HL-60/S4 treated with phorbol 12-myristate 13-acetate at 8.2 ng/mL for 4 days and 3 days (cell line): ENCODE measurements around the gene FES.

ENCODE experiments used
- in situ Hi-C: fragments of 300-500 bp; cut with MboI; formaldehyde crosslinking; loops from 2 replicates; pipeline ENCODE4 v1.15.0; 2022; ENCODE audit warnings: low sequenced_read_pairs

The FES gene

DNA sequence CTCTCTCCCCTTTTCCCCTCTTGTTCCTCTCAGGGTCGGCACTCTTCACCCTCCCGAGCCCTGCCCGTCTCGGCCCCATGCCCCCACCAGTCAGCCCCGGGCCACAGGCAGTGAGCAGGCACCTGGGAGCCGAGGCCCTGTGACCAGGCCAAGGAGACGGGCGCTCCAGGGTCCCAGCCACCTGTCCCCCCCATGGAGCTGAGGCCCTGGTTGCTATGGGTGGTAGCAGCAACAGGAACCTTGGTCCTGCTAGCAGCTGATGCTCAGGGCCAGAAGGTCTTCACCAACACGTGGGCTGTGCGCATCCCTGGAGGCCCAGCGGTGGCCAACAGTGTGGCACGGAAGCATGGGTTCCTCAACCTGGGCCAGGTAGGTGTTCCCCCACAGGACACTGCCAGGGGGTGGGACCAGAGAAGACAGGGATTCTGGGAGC, 8.7 kb upstream of the FES start:
- in situ Hi-C loops: loop anchor here (25.0 kb wide), 2 partner anchors 163 to 363 kb away; partner anchors contain the start of gene BLM

DNA sequence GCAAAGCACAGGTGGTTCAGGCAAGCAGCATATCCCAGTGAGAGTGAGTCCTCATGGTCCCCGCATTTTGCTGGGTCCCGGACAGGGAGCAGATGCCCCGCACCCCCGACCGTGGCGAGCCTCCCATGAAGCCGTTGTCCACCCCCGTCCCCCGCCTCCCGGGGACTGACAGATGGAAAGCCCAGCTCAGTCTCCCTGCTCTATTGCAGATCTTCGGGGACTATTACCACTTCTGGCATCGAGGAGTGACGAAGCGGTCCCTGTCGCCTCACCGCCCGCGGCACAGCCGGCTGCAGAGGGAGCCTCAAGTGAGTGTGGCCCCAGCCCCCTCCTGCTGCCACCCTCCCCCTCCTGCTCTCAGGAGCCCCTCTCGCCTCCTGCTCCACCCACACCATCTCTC, 8.3 kb upstream of the FES start:
- in situ Hi-C loops: loop anchor here (25.0 kb wide), 2 partner anchors 164 to 364 kb away; partner anchors contain the start of gene BLM

DNA sequence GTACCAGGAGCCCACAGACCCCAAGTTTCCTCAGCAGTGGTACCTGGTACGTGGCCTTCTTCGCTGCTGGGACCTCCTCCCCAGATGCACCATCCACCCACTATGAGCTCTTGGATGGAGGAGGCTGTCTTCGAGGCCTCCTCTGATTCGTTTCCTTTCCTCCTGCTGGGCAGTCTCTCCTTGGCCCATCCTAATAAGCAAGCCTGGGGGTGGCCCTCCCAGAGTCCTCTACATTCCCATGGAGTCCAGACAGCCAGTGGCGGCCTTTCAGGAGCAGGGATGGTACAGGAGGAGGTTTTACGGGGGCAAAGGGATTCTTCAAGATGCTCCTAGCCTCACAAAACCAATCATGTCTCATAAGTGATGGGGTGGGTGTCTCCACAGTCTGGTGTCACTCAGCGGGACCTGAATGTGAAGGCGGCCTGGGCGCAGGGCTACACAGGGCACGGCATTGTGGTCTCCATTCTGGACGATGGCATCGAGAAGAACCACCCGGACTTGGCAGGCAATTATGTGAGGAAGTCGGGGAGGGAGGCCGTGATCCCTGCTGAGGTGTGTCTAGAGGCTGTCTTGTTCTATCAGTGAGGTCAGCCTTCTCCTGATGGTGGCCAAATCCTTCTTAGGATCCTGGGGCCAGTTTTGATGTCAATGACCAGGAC, 7.7 kb upstream of the FES start:
- in situ Hi-C loops: loop anchor here (25.0 kb wide), 2 partner anchors 164 to 364 kb away; partner anchors contain the start of gene BLM

DNA sequence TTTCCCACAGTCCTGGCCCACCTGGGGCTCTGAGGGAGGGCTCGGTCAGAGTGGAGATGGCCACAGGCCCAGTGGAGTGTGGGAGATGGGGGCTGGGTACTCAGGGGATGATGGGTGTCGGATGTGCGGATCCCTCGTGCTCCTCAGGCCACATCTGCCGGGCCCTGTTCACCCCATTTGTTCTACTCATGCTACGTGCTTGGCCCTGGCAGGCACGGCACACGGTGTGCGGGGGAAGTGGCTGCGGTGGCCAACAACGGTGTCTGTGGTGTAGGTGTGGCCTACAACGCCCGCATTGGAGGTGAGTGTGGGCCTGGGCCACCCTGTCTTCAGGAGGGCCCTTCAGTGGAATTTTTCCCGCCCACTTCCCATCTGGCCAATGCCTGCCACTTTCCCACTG, 7.0 kb upstream of the FES start:
- in situ Hi-C loops: loop anchor here (25.0 kb wide), 2 partner anchors 165 to 365 kb away; partner anchors contain the start of gene BLM

DNA sequence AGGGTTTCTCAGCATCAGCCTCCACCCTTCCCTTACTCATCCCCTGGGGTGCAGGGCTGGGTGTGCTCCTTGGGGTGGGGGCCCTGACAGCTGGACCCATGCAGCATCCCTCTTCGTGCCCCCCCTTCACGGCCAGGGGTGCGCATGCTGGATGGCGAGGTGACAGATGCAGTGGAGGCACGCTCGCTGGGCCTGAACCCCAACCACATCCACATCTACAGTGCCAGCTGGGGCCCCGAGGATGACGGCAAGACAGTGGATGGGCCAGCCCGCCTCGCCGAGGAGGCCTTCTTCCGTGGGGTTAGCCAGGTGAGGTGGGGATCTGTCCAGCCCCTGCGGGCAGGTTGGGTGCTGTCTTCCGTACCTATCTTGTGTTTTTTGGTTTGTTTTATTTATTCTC, 6.3 kb upstream of the FES start:
- in situ Hi-C loops: loop anchor here (25.0 kb wide), 2 partner anchors 166 to 366 kb away; partner anchors contain the start of gene BLM

DNA sequence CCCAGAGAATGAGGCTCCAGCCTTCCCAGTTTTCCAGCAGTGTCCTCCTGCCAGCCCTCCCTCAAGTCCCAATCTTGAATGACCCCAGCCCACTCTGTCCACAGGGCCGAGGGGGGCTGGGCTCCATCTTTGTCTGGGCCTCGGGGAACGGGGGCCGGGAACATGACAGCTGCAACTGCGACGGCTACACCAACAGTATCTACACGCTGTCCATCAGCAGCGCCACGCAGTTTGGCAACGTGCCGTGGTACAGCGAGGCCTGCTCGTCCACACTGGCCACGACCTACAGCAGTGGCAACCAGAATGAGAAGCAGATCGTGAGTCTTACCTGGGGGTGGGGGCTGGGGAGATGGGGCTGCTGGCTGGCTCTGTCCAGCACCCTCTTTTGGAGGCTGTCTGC, 5.6 kb upstream of the FES start:
- in situ Hi-C loops: loop anchor here (25.0 kb wide), 2 partner anchors 166 to 366 kb away; partner anchors contain the start of gene BLM

DNA sequence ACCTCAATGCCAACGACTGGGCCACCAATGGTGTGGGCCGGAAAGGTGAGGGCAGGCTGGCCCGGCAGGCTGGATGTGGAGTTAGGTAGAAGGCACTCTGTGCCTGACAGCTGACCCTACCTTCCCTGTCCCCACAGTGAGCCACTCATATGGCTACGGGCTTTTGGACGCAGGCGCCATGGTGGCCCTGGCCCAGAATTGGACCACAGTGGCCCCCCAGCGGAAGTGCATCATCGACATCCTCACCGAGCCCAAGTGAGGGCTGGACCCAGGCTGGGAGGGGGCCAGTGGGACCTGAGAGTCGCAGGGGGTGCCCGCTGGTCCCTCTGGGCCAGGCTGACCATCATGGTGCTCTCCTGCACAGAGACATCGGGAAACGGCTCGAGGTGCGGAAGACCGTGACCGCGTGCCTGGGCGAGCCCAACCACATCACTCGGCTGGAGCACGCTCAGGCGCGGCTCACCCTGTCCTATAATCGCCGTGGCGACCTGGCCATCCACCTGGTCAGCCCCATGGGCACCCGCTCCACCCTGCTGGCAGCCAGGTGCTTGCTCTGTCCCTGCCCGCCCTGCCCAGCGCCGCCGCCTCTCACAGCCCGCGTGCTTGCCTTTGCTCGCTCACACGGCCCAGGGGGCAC, 4.5 kb upstream of the FES start:
- in situ Hi-C loops: loop anchor here (25.0 kb wide), 2 partner anchors 168 to 368 kb away; partner anchors contain the start of gene BLM

DNA sequence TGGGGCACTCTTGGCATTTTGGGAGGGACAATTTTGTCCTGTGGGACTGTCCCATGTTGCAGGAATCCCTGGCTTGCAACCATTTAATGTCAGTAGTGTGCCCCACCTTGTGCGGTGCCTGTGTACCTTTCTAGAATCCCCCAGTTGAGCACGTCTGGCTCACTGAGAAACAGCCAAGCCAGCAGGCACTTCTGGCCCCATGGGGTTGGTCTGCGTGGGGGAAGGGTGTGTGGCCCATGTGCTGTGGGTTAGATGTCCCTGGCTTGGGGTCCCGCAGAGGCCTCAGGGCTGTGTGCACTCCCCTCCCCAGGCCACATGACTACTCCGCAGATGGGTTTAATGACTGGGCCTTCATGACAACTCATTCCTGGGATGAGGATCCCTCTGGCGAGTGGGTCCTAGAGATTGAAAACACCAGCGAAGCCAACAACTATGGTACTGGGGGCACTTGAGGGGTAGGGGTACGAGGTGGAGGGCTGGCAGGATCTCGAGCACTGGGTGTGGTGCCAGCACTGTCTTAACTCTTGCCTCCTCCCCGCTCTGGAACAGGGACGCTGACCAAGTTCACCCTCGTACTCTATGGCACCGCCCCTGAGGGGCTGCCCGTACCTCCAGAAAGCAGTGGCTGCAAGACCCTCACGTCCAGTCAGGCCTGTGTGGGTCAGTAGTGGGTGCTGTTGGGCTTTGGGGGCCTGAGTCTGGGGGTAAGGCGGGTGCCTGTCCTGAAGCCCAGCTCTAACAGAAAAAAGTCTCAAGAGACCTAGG, 3.7 kb upstream of the FES start:
- in situ Hi-C loops: loop anchor here (25.0 kb wide), 2 partner anchors 168 to 368 kb away; partner anchors contain the start of gene BLM

DNA sequence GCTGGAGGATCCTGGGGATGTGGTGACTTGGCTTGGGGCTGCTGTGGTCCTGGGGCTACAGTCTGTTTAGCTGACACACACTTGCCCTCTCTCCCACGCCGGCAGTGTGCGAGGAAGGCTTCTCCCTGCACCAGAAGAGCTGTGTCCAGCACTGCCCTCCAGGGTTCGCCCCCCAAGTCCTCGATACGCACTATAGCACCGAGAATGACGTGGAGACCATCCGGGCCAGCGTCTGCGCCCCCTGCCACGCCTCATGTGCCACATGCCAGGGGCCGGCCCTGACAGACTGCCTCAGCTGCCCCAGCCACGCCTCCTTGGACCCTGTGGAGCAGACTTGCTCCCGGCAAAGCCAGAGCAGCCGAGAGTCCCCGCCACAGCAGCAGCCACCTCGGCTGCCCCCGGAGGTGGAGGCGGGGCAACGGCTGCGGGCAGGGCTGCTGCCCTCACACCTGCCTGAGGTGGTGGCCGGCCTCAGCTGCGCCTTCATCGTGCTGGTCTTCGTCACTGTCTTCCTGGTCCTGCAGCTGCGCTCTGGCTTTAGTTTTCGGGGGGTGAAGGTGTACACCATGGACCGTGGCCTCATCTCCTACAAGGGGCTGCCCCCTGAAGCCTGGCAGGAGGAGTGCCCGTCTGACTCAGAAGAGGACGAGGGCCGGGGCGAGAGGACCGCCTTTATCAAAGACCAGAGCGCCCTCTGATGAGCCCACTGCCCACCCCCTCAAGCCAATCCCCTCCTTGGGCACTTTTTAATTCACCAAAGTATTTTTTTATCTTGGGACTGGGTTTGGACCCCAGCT, 2.9 kb upstream of the FES start:
- in situ Hi-C loops: loop anchor here (25.0 kb wide), 2 partner anchors 169 to 369 kb away; partner anchors contain the start of gene BLM

DNA sequence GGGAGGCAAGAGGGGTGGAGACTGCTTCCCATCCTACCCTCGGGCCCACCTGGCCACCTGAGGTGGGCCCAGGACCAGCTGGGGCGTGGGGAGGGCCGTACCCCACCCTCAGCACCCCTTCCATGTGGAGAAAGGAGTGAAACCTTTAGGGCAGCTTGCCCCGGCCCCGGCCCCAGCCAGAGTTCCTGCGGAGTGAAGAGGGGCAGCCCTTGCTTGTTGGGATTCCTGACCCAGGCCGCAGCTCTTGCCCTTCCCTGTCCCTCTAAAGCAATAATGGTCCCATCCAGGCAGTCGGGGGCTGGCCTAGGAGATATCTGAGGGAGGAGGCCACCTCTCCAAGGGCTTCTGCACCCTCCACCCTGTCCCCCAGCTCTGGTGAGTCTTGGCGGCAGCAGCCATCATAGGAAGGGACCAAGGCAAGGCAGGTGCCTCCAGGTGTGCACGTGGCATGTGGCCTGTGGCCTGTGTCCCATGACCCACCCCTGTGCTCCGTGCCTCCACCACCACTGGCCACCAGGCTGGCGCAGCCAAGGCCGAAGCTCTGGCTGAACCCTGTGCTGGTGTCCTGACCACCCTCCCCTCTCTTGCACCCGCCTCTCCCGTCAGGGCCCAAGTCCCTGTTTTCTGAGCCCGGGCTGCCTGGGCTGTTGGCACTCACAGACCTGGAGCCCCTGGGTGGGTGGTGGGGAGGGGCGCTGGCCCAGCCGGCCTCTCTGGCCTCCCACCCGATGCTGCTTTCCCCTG, 2.2 kb upstream of the FES start:
- in situ Hi-C loops: loop anchor here (25.0 kb wide), 2 partner anchors 170 to 370 kb away; partner anchors contain the start of gene BLM

DNA sequence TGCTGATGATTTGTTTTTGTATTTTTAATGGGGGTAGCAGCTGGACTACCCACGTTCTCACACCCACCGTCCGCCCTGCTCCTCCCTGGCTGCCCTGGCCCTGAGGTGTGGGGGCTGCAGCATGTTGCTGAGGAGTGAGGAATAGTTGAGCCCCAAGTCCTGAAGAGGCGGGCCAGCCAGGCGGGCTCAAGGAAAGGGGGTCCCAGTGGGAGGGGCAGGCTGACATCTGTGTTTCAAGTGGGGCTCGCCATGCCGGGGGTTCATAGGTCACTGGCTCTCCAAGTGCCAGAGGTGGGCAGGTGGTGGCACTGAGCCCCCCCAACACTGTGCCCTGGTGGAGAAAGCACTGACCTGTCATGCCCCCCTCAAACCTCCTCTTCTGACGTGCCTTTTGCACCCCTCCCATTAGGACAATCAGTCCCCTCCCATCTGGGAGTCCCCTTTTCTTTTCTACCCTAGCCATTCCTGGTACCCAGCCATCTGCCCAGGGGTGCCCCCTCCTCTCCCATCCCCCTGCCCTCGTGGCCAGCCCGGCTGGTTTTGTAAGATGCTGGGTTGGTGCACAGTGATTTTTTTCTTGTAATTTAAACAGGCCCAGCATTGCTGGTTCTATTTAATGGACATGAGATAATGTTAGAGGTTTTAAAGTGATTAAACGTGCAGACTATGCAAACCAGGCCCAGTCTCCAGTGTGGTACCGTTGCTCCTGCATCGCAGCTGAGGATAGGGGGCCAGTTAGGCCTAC, 1.4 kb upstream of the FES start:
- in situ Hi-C loops: loop anchor here (25.0 kb wide), 2 partner anchors 171 to 371 kb away; partner anchors contain the start of gene BLM

DNA sequence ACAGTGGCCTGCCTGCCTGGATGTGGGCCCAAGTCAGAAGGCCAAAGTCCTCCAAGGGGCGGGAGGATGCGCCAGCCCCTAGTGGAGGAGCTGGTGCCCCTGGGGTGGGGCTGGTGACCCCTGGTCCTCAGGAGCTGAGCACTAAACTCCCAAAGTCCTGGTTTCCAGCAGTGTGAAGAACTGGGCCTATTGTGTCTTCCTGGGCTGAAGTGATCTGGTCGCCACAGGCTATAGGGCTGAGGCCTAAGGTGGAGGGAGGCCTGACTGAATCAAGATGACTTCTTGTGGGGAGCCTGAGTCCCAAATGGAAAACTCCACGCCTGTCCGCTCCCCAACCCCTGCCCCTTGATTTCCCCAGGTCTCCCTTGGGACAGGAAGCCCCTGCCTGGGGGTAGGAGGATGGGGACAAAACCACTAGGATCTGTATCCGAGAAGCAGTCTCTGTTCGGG, 753 bp upstream of the FES start:
- in situ Hi-C loops: loop anchor here (25.0 kb wide), 2 partner anchors 171 to 371 kb away; partner anchors contain the start of gene BLM

DNA sequence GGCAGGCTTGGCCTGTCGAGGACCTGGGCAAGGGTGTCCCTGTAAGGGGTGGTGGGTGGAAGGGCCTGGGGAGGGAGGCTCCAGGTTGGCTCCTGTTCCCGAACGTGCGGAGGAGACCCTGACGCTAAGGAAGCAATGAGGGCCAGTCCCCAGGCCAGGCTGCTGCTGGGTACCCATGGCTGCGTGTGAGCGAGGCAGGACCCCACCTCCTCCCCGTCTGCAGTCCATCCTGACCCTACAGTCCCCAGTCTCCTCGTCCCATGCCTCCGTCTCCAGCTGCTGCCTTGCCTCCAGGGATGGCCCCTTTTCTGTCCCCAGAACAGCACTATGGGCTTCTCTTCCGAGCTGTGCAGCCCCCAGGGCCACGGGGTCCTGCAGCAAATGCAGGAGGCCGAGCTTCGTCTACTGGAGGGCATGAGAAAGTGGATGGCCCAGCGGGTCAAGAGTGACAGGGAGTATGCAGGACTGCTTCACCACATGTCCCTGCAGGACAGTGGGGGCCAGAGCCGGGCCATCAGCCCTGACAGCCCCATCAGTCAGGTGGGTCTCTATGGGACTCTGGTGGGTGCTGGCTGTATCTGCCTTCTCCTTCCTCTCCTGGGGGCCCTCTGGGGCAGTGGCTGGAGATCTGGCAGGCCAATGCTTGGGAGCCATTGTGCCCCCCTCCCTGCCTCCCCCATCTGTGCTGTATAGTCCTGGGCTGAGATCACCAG, 571 bp downstream of the FES start:
- in situ Hi-C loops: loop anchor here (25.0 kb wide), 2 partner anchors 173 to 373 kb away; partner anchors contain the start of gene BLM

DNA sequence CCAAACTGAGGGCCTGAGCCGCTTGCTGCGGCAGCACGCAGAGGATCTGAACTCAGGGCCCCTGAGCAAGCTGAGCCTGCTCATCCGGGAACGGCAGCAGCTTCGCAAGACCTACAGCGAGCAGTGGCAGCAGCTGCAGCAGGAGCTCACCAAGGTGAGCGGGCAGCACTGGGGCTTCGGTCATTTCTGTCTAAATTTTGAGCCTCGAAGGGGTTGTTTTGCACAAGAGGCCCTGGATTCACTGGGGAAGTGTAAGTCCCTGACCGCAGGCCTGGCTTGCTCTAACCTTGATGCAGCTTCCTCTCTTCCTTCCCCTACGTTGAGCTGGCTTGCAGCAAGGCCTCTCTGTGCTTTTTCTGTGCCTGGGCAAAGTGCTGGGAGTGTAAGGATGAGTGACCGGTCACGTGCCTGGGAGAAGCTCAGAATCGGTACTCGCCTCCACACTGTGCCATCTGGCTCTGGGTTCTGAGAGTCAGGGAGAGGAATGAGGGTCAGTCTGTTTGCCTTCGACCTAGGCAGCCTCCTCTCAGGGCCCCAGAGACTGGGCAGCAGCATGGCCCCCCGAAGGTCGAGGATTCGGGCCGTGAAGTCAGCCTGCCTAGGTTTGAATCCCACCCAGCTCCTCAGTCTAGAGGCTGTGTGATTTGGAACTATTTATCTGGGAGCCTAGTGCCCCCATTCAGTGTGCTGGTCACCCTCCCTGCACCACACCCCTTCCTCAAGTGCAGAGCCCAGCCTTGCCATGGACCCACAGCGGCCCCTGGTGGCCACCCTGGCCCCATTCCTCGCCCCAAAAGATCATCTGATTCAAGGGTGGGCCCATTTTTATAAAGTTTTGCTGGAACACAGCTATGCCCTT, 1.4 kb downstream of the FES start:
- in situ Hi-C loops: loop anchor here (25.0 kb wide), 2 partner anchors 173 to 373 kb away; partner anchors contain the start of gene BLM

DNA sequence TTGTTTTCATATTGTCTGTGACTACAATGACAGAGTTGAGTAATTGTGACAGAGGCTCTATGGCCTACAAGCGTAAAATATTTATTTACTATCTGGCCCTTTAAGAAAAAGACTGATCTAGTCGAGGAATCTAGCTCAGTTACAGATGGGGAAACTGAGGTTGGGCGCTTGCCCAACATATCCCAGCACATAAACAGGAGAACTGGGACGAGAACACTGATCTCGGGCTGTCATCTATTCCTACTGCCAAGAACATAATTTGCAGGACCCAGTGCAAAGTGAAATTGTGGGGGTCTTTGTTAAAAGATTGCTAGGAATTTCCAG, 1.9 kb downstream of the FES start:
- in situ Hi-C loops: loop anchor here (25.0 kb wide), 2 partner anchors 174 to 374 kb away; partner anchors contain the start of gene BLM

DNA sequence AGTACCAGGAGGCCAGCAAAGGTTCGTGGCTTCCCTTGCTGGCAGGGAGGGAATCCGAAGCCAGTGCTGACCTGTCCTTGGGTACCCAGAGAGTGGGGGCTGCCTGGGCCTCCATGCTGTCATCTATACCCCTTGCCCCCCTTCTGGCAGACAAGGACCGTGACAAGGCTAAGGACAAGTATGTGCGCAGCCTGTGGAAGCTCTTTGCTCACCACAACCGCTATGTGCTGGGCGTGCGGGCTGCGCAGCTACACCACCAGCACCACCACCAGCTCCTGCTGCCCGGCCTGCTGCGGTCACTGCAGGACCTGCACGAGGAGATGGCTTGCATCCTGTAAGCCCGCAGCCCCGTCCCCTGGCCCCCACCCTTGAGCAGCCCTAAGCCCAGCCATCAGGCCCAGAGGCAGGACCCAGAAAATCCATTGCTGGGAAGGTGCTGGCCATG, 2.8 kb downstream of the FES start:
- in situ Hi-C loops: loop anchor here (25.0 kb wide), 2 partner anchors 175 to 375 kb away; partner anchors contain the start of gene BLM

DNA sequence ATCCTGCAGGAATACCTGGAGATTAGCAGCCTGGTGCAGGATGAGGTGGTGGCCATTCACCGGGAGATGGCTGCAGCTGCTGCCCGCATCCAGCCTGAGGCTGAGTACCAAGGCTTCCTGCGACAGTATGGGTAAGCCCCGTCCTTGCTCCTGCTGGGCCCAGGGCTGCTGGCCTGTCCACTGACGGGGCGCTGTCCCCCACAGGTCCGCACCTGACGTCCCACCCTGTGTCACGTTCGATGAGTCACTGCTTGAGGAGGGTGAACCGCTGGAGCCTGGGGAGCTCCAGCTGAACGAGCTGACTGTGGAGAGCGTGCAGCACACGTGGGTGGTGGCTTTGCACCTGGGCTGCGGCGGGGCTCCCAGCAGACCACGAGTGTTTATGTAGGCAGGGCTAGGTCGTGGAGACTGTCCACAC, 5.0 kb downstream of the FES start:
- in situ Hi-C loops: loop anchor here (25.0 kb wide), 2 partner anchors 177 to 377 kb away; partner anchors contain the start of gene BLM
